Stromal cell of bone marrow (primary cell): ENCODE results near the gene PROB1.
"Not testable (repeated sequence)": the region's sequence is repeated elsewhere in the genome, so short reads cannot be mapped to it uniquely, and the experiment has no call there.

Experiments
- DNase-seq: peaks from one replicate; pipeline ENCODE4 v3.0.0-alpha.2; 2012; ENCODE audit warnings: low read depth

The PROB1 gene

DNA sequence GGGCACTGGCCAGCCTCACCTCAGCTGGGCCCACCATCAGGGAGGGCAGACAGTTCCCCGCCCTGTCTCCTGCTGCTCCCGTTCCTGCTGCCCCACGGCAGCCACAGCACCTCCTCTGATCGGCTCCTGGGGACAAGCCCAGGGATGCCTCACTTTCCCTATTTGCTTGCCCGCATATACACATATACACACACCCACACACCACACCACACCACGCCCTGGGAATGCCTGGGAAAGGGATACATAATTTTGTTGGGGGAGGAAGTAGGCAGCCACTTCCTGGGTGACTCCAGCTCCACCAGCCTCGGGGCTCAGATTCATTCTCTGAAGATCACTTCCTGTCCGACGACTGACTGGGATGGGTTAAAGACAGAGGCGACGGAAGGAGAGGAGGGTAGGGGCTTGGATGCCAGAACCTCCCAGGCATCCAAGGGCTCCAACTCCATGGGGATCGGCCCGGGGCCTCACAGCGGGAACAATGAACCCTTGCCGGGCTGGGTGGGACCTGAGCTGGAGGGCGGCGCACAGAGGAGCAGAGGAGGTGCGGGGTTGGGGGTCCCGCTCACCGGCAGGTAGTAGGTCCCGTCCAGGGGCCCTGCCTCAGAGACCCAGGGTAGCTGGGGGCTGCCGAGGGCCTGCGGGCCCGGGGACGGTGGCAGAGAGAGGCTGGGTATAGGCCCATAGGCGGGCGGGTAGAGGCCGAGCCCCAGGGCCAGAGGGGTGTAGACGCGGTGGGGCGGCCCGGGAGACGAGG lies 3.2 kb downstream of the PROB1 start:
- no peak for DNase-seq

DNA sequence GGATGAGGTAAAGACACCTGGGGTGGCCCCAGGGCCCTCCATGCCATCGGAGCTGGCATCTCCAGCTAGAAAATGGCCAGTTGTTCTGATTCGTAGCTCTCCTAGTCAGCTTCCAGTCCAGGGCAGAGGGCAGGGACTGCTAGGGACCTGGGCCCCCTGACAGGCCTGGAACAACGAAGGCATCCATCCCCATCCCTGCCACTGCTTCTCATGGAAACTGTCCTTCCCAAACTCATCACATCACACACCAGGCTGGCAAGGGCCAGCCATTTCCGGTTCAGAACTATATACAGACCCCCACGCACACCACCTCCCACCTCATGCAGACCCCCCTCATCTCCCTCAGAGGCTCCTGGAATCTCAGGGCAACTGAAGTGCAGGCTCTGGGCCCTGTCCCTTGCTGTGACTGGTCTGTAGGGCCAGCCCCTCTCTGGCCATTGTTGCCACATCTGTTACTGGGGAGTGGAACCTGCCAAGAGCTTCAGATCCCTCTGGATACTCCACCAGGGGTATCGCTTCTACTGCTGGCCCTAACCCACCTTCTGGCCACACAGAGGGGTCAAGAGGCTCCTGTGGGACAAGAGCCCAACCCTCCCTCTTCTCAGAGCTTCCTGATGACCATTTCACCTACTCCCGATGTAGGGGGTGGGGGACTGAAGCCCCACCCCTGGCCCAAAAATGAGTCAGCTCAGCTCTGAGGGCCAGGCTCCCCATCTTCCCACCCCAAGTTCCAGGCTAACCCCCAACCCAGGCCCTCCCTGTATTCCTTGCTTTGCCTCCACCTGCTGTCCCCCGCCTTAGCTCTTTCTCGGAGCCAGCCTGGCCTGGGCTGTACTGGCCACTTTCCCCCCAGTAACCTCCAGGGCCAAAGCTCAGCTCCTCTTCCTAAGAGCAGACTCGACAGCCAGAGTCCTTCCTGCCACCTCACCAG lies 4.0 kb downstream of the PROB1 start:
- no peak for DNase-seq

- no peak for DNase-seq
These were observed 4.9 kb downstream of the PROB1 start, which contains the start of gene MZB1 for GRCh38 chr5:139389701-139390638. TSS of gene MZB1 (minus strand) at chr5:139389913. CDS start at chr5:139389856, 57 bp downstream.

- no peak for DNase-seq
These were observed 6.6 kb downstream of the PROB1 start for GRCh38 chr5:139388198-139388821.

- no peak for DNase-seq
These were observed 7.2 kb downstream of the PROB1 start for GRCh38 chr5:139387611-139388197.

DNA sequence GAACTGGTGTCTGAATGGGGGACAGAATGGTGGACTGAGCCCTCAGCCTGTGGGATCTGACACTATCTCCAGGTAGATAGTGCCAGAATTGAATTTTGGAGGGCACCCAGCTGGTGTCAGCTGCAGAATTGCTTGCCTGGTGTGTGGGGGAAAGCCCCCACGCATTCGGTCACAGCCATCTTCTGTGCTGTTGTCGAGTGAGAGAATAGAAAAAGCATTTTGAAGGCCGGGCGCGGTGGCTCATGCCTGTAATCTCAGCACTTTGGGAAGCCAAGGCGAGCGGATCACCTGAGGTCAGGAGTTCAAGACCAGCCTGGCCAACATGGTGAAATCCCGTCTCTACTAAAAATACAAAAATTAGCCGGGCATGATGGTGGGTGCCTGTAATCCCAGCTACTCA lies 7.9 kb downstream of the PROB1 start:
- DNase-seq, result not testable (repeated sequence)

DNA sequence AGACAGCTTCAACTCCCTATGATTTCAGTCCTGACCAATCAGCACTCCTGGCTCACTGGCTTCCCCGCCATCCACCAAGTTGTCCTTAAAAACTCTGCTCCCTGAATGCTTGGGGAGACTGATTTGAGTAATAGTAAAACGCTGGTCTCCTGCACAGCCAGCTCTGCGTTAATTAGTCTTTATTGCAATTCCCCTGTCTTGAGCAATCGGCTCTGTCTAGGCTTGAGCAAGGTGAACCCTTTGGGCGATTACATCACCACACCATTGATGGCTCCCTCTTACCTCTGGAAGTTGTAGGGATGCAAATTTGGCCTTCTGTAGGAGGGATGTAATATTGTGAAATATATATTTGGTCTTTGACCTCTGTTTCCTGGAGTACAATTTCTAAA lies 8.9 kb downstream of the PROB1 start:
- no peak for DNase-seq

DNA sequence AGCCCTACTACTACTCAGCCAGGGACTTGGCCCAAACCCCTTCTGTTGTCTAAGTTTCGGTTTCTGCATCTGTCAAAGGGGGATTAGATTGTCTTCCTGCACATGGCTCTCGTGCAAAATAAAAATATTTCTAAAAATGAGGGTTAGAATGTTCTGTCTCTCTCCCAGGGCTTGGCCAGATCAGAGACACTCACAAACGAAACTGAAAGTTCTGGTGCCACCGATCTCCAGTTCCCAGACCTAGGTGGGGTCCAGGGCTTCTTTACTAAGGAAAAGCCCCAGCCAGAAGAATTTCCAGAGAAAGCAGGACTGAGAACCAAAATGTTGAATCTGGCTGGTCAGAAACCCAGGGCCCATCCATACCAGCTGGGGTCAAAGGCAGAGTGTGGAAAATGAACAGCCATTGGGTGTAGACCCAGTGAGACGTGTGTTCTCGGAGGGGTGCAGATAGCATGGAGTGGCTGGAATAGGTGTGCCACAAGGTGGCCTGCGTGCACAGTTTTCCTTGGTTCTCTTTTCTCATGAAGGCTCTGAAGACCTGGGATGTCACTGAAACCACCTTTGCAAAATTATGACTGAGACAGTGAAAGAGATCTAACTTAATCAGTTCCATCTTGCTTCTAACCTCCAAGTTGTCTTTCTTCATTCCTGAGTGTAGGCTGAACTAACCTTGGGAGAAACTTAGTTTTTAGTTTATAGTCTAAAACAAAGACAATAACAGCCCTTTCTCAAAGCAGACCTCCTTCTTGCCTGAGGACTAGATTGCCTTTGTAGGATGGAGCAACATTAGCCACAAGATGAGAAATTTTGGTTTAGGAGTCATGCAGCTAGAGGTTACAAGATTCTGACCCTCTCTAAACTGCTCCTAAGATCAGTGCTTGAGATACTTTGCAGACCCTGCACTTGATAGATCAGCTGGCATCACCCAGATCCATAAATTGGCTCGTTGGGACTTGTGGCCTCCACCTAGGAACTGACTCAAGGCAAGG lies 9.5 kb downstream of the PROB1 start:
- DNase-seq, result no peak

DNA sequence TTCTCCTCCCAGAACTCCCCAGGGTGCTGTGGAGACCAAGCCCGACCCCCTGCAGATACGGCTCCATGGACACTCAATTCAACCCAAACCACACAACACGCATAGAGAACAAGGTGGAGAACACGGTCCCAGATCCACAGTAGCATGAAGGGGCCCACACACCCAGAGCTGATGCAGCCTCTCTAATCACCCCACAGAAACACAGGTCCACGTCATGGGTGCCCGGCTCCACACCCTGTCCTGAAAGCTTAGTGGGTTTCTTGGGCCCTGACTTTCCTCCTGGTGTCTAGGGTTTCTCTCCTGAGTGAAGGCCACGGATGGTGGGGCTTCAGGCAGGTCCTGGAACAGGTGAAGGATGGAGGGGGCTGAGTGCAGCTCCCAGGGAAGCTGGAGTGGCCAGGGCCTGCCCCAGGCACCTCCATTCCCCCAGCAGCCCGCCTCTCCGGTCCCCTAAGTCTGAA lies 10.3 kb downstream of the PROB1 start:
- no peak for DNase-seq

GRCh38 chr5:139383993-139384590 lies 10.8 kb downstream of the PROB1 start:
- DNase-seq, result no peak

- DNase-seq, result no peak
These were observed 11.5 kb downstream of the PROB1 start, which contains the start of gene SLC23A1 for GRCh38 chr5:139383275-139383992. TSS of gene SLC23A1 (minus strand) at chr5:139383297. CDS start at chr5:139383253, 44 bp downstream.

DNA sequence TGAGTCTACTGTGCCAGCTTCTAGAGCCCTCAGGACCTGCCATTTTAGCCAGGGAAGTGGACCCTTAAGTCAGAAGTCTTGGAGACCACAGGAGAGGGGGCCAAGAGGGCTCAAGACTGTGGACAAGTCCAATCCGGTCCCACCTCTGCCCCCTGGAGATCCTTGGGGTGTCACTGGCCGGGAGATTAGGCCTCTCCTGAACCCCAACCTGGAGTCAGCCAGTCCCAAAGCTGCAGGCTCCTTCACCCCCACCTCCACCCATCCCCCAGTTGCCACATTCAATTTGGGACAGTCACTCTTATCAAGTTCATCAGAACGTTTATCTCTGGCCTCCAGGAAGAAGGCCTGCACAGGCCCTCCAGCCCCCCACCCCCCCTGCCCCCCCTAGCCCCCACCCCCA lies 12.1 kb downstream of the PROB1 start:
- DNase-seq, result no peak

DNA sequence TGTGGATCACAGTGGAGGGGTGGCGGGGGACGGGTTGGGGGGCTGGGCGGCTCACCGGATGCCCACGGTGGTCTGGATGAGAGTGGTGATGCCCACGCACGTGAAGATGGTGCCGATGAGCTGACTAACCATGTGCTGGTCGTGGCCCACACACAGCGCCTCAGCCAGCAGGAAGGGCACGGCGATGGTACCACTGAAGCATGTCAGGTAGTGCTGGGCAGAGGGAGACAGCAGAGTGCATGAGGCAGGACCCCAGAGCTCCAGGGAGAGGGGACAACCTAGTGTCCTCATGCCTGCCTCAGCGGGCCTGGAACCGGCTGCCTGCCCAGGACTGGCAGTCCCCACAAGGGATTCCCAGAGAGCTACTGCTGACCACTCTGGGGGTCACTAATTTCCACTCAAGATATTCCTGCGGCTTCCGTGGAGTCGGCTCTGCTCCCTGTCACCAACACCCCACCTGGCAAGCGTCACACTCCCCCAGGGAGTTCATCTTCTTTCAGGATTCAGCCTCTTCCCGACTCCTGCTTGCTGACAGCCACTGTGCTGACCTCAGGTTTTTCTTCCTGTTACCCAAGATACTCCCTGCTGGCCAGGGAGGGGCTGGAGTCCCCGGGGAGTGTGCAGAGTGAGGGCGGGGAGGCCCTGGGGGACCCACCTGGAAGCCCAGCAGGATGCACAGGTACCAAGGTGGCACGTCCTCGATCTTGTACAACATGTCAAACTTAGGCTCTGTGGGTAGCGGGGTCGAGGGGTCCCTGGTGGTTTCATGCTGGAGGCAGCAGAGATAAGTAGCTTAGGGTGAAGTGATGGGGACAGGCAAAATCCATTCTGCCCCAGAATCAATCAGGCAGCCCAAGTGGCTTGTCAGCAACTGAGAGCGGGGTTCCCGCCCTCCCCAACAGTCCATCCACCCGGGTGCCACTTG lies 12.8 kb downstream of the PROB1 start:
- DNase-seq, result no peak

DNA sequence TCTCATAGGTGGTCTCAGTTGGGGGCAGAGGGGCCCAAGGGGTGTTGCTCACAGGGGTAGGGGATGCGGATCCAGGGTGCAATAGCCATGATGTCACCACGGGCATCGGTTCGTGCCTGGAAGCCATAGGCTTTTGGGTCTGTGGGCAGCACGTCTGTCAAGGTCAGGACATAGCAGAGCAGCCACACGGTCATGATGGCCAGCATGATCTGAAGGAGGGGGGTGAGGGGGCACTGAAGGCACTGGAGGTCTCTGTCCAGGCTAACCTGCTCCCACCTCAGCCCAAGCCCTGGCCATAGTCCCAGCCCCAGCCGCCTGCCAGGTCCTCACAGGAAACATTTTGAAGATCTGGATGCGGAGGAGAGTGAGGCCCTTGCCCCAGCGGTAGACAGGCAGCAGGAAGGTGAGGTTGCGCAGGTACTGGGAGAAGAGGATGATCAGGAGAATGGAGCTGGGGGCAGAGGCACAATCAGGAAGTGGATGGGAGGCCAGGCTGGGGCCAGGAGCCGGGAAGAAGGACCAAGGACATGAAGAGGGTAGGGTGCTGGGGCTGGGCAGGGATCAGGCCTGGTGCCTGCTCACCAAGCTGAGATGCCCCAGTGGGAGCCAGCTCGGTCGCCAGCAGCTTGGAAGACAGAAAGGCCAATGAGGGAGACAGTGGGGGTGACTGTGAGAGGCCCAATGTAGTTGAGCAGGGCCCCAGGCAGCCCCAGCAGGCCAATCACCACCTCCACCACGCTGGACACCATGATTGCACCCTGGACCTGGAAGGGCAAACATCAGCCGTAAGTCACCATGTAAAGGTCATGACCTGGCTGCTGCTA lies 15.1 kb downstream of the PROB1 start:
- DNase-seq, result no peak

- no peak for DNase-seq
These were observed 16.0 kb downstream of the PROB1 start for GRCh38 chr5:139378941-139379361.

- no peak for DNase-seq
These were observed 16.6 kb downstream of the PROB1 start for GRCh38 chr5:139378101-139378825.
